T1000 (cell line): ENCODE data around the gene PRKCSH.

Source experiments
- DNase-seq: peaks from one replicate; lab custom pipeline; 2025; ENCODE audit warnings: mixed read lengths; lab: John Stamatoyannopoulos, UW

PRKCSH gene

DNA sequence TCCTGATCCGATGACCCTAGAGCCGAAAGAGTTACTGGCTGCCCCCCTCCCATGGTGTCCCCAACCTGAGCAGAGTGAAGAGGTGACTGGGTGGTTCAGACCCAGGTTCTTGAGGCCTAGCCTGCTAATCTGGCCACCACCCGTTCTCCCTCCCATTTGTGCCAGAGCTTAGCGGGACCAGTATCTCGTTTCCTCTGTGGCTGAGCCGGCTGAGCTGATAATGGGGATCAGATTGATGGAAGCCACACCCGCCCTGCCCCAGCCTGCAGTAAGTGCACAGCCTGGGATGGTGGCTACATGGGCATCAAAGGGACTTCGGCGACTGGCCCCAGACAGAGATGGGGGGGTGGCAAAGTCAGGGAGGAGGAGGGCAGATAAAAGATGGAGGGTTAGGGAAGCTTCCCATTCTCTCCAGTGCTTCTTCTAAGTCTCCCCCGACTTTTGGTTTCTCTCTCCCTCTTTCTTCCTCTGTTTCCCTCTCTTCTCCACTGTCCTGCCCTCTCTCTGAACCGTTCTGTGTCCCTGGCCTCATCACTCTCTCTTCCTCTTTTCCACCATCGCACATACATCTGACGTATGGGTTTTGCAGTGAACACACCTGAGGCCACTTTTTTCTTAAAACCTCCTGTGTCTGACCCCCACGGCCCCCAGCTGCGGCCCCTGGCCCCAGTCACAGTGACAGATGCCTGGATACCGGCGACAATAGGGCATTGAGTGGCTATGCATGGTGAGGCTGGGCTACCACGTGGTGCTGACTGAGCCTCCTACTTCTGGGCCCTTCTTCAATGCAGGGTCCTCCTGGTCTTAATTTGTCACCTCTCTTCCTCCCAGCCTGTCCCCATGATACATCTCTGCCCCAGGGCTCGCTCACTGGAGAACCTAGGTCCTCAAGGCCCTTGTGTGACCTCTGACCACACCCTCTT, 43.0 kb downstream of the PRKCSH start:
- no peak for DNase-seq

GRCh38 chr19:11479090-11479897, 43.9 kb downstream of the PRKCSH start:
- no peak for DNase-seq

- no peak for DNase-seq
Measured at GRCh38 chr19:11479898-11480714, 44.7 kb downstream of the PRKCSH start.

GRCh38 chr19:11480715-11481533, 45.5 kb downstream of the PRKCSH start, which contains the start of gene ELAVL3:
ELAVL3 (minus strand) TSS chr19:11481046; CDS start chr19:11480608, 438 bp downstream.
- no peak for DNase-seq

GRCh38 chr19:11481534-11482383, 46.3 kb downstream of the PRKCSH start:
- DNase-seq, result peak; percentile 87

DNA sequence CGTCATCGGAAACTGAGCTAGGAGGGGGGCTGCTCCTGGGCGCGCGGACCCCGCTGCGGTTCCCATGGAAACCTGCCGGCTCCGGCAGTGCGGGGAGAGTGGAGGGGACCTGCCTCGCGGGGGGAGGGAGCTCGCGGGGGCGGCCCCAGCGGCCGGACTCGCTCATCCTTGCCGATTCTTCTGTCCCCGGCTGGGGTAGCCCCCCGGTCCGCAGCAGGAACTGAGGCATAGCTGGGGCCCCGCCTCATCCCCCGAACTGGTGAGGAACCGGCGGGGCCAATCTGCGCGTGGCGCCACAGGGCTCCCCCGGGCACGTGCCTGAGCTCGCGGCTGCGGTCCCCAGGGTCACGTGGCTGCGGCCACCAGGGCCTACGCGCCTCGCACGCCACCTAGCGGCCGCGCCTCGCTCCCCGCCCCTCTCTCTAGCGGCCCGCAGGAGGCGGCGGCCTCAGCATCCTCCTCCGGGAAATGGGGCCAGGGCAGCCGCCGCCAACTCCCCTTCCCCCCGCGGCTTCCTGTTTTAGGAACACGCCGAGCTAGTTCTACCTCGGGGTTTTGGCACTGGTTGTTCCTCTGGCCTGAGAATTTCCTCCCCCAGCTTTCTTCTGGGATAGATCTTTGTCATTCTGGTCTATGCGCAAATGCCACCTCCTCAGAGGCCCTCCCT, 47.1 kb downstream of the PRKCSH start:
- DNase-seq, result peak; percentile 80

DNA sequence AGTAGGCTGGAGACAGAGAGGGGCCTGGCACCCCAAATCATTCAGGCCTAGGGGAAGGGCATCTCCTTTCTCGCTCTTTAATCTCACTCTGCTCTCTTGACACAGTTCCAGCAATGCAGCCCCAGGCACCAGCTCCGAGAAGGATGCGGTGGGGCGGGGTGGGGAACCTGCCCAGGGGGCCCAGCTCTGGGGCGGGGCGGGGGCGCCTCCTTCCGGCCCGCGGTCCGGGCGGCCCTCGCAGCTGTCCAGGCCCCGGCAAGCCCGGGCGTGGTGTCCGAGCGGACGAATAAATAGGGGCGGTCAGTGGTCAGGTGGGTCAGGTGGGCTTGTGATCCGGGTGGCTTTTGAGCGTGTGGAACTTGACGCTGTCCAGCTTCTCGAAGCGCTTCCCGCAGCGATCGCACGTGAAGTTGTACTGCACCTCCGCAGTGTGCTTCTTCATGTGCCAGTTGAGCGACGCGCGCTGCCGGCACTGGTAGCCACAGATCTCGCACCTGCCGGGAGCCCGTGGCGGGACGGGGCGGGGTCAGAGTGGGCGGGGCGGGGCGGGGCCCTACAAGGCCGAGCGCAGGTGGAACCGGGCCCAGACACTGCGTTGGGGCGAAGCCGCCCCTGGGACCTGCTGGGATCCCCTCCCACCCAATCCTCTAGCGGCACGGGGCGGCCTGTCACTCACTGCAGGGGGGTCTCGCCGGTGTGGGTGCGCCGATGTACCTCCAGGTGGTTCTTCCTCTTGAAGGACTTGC, 48.1 kb downstream of the PRKCSH start:
- no peak for DNase-seq

GRCh38 chr19:11485245-11485837, 49.9 kb downstream of the PRKCSH start:
- DNase-seq, result no peak

DNA sequence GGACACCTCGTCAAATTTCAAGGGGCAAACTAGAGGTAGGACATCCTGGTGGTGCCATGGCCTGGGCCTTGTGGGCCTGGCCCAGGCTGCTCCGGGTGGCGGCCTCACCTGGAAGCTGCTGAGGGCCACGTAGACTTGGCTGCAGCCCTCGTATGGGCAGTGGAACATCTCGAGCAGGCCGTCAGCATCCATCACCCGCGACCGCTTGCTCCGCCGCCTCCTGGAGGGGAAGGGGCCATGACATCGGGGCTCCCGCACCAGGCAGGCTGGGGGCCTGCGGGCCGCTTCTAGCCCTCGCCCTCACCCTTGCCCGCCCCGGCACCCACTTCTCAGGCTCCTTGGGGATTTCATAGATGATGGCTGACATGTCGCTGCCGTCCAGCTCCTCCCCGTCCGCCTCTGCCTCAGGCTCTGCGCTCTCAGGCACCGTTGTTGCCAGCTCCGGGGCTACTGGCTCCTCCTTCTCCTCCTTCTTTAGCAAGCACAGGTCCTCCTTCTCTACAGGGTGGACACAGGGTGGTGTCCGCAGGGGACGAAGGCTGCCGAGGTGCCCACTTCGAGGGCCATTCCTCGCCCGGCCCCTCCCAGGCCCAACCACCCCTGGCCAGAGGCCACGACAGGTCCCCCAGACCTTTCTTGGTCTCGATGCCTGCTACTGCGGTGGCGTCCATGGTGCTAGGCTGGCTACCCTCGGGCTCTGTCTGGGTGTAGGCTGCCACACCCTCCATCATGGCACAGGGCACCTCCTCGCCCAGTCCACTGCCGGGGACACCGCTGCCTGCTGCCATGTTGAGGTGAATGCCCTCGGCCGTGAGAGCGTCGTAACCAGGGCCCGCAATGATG, 51.4 kb downstream of the PRKCSH start:
- DNase-seq, result no peak

- no peak for DNase-seq
Measured at GRCh38 chr19:11489378-11489777, 53.9 kb downstream of the PRKCSH start.

GRCh38 chr19:11494634-11495285, 59.3 kb downstream of the PRKCSH start:
- DNase-seq, result no peak

DNA sequence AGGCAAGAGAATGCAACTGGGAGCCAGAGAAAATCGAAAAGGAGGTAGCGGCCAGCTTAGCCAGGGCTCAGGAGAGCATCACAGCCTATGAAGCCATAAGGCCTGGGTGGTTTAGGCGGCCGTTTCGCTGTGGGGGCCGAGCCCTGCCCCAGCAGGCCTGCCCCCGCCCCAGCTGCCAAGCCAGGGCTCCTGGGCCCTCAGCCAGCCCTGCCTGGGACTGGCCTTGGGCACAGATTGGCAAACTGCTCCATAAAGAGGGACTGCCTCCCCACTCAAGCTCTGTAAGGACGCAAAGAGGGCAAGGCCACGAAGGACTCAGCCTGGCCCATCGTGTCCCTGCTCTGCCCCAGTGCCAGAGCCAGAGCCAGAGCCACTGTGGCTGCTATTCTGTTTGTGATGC, 60.0 kb downstream of the PRKCSH start:
- DNase-seq, result no peak

- no peak for DNase-seq
Measured at GRCh38 chr19:11495885-11496284, 60.5 kb downstream of the PRKCSH start.

- DNase-seq, result no peak
Measured at GRCh38 chr19:11496391-11497163, 61.1 kb downstream of the PRKCSH start.

DNA sequence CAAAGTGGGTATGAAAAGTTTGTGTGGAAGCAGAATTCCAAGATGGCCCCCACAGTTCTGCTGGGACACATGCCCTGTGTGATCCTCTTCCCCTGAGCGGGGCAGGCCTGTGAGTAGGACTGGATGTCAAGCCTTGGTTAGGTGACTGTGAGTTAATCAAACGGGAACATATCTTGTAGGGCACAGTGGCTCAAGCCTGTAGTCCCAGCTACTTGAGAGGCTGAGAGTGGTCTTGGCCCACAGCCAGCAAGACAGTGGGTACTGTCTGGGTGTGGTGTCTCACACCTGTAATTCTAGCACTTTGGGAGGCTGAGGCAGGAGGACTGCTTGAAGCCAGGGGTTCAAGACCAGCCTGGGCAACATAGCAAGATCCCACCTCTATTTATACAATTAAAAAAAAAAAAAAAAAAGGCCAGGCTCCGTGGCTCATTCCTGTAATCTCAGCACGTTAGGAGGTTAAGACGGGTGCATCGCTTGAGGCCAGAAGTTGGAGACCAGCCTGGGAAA, 63.8 kb downstream of the PRKCSH start:
- no peak for DNase-seq

DNA sequence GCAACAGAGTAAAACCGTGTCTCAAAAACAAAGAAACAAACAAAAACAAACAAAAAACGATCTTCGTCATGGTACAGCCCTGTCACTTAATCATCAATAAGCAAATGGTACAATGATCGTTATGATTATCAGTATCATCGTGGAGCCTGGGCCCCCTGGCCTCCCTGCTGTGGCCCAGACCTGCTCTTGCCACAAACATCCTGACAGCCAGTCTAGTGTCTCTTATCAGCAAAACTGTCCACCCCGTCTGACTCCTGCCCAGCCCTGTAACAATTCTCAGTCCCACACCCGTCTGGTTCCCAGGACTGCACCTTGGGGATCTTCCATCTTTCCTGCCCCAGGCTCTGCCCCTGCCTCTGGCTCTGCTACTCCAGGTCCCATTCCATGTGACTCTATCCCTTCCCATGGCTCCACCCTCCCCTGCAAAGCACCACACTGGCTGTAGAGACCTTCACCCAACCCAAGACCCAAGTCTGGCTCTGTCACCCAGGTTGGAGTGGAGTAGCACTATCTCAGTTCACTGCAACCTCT, 64.5 kb downstream of the PRKCSH start:
- DNase-seq, result no peak
